Activated CD8-positive, alpha-beta memory T cell treated with anti-CD3 and anti-CD28 coated beads, Interleukin-2, amount 50 U/mL, for 1 hour (primary cell): Measurements from ENCODE around the gene BORCS5.

Source experiments
- DNase-seq: peaks from one replicate; pipeline ENCODE4 v3.0.0-alpha.2; 2020; ENCODE audit errors: extremely low read depth

BORCS5 gene

GRCh38 chr12:12433203-12433731 is 76.4 kb downstream of the BORCS5 start:
- DNase-seq, result no peak

DNA sequence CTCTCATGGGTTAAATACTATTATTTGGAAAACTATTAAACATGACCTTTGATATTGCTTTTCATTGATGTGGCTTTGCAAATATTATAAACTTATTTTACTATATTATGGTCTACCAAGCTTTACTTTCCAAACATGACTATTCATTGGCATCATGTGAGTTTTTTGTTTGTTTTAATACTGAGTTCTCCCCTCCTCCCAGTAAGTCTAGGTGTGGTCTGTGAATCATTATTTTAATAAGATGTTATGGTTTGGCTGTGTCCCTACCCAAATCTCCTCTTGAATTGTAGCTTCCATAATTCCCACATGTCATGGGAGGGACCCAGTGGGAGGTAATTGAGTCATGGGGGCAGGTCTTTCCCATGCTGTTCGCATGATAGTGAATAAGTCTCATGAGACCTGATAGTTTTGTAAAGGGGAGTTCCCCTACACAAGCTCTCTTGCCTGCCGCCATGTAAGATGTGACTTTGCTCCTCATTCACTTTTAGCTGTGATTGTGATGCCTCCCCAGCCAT is 80.0 kb downstream of the BORCS5 start:
- DNase-seq, result no peak

DNA sequence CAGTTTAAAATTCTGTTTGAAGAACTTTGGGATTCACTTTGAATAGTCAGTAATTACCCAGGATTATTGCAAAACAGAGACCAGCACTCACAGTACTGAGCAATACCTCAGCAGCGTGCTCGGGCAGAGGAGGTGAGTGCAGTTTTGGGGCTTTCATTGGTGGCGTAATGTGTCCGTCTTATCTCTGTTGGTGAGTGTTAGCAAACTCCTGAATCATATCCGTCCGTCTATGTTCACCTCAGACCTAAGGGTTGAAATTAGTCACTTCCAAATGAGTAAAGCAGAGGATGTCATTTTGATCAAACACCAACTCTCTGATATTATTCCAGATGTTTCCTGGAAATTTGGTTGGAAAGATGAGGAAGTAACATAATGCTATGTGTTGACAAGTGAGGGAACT is 82.8 kb downstream of the BORCS5 start:
- peak; percentile 13 for DNase-seq

- DNase-seq, result no peak
Measured at GRCh38 chr12:12440784-12441428, 84.0 kb downstream of the BORCS5 start.

DNA sequence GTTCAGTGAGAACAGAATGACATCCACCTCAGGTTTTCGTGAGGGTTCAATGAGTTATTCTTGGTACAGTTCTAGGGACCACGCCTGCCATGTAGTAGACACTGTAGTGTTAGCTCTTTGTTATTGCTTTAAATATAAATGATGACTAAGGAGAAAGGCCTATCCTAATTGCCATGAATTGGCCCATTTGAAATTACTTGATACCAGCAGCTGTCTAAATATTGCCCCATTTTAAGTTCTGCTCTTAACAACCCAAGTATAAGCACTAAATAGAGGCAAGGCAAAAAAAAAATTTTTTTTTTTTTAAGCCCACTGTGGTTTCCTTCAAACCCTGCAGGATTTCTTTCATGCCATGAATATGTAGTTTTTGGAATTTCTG is 84.5 kb downstream of the BORCS5 start:
- DNase-seq, result no peak

GRCh38 chr12:12441843-12442461 is 85.1 kb downstream of the BORCS5 start:
- peak; percentile 43 for DNase-seq

DNA sequence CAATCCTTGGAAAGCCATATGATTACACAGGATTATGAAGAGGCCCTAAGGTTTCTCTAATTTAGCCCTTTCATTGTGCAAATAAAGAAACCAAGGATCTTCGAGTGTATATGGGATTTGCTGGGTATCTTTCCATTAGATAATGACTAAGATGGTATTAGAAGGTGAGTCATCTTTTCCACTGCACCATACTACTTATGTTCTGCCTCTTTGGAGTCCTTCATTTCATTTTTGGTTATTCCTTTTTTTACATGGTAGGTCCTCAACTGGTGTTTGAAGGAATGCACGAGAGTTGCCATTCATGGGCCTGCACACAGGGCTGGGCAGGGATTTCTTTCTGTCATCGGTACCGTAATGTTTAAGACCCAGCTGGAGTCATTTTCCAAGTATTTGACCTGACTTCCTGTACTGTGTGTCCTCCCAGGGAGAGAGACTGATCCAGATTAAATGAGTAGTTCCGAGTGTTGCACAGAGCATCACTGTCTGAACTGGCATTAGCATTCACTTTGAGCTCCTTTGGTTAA is 85.7 kb downstream of the BORCS5 start:
- no peak for DNase-seq

GRCh38 chr12:12443431-12443878 is 86.6 kb downstream of the BORCS5 start:
- no peak for DNase-seq

DNA sequence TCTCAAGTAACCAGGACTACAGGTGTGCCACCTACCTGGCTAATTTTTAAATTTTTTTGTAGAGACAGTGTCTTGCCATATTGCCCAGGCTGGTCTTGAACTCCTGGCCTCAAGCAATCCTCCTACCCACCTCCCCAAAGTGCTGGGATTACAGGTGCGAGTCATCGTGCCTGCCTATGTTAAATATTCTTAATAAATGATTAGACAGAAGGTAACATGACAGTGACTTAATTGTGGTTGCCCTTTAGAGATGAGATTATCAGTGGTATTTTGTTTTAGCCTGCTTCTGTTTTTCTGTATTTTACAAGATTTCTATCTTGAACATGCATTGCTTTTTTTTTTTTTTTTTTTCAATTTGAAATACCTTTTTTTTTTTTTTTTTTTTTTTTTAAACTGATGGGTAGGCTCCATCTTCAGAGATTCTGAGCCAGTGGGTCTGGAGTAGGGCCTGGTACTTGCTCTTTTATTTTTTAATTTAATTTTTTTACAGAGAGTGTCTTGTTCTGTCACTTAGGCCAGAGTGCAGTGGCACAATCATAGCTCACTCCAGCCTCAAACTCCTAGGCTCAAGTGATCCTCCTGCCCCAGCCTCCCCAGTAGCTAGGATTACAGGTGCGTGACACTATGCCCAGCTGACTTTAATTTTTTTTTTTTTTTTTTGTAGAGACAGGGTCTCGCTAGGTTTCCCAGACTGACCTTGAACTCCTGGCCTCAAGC is 88.4 kb downstream of the BORCS5 start:
- no peak for DNase-seq

DNA sequence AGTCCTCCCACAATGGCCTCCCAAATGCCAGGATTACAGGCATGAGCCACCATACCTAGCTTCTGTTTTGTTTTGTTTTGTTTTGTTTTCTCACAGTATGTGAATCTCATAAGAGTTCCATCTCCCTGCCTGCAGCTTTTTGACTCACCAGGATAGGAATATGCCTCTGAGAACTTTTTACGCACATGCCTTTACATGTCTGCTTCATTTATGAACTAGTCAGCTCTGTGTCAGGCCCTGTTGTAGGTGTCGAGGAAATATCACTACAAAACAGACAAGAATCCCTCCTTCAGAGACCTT is 89.0 kb downstream of the BORCS5 start:
- DNase-seq, result no peak

DNA sequence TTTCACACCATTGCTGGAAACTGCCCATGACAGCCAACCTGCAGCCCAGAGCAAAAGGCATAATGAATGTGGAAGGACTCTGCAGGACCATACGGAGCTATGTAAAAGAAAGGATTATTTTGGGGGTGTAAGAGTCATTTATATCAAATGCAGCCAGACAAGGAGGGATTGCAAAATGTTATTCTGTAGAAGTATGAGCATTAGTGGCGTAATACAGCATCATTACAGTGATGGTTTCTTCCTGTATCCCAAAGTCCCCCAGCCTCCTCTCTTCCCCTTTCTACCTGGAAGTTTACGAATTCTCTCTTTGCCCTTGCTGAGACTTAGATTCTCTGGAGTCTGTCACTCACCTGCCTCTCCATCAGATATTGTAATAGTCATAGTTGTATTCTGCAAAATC is 89.9 kb downstream of the BORCS5 start:
- no peak for DNase-seq

GRCh38 chr12:12447236-12447635 is 90.4 kb downstream of the BORCS5 start:
- no peak for DNase-seq

GRCh38 chr12:12447837-12448236 is 91.0 kb downstream of the BORCS5 start:
- no peak for DNase-seq

DNA sequence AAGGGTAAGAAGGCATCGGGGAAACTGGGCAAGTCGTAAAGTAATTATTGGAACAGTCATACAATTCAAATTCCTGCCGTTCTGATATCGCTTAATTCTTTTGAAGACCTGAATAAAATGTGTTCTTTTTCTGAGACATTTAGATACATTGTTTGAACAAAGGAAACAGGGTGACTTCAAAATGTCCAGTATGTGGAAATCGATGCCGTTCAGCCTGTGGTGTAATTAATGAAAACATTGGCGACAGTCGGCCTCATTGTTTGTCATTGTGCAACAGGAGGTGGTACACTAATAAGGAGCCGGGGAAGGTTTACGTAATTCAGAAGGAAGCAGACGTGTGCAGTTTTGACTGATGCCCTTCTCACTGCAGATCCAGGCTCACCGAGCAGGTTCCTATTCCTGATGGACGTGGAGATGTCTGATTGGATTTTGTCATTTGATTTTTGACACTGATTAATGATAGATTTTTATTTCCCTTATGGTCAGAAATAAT is 92.7 kb downstream of the BORCS5 start:
- no peak for DNase-seq

DNA sequence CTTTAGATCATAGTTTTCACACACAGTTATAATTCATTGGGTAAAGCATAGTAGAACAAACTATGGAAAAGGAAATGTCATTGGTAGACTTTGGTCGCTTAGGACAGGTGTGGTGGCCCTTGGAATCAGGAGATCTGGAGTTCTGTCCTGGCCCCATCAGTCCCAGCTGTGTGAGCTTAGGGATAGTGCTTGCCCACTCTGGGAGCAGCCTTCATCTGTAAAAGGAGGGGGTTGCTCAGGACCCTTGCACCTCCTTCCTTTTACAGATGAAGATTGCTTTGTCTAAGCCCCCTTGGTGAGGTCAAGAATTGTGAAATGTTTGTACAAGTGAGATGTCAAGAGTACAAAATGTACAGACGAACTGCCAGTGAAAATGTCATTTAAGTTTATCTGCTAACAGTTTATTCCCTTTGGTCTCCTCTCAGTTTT is 93.2 kb downstream of the BORCS5 start:
- no peak for DNase-seq

- no peak for DNase-seq
Measured at GRCh38 chr12:12451098-12451497, 94.2 kb downstream of the BORCS5 start.

DNA sequence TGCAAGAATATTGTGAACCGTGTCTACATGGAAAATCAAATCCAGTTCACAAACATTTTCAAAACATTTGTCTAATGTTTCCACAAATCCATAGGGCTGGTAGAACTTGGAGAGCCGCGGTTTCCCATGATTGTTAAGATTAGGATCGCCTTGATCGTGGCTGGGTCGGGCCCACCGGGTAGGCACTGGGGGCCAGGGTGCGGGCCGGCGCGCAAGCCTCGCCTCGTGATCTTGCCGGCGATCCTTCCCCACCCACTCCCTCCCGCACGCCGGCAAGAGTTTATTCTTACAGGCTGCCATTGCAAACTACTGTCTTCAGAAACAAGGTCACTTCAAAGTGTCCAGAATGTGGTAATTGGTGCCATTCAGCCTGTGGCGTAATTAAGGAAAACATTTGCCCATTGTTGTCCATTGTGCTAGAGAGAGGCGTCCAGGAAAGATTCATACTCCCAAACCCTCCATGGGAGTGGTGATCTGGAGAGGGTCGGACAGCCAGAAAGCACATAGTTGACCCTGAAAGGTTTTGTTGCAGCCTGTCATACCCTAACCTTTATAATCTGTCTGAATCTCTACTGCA is 95.5 kb downstream of the BORCS5 start:
- DNase-seq, result no peak

DNA sequence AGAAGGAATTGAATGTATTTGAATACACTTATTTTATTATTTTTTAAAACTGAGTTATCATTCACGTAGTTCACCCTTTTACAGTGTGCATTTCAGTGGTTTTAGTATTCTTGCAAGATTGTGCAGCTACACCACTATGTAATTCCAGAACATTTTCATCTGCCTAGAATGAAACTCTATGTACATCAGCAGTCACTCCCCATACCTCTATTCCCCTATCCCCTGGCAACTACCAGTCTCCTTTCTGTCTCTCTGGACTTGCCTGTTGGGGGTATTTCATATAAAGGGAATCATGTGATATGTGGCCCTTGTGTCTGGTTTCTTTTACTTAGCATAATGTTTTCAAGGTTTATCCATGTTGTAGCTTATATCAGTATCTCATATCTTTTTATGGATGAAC is 96.8 kb downstream of the BORCS5 start:
- DNase-seq, result no peak

DNA sequence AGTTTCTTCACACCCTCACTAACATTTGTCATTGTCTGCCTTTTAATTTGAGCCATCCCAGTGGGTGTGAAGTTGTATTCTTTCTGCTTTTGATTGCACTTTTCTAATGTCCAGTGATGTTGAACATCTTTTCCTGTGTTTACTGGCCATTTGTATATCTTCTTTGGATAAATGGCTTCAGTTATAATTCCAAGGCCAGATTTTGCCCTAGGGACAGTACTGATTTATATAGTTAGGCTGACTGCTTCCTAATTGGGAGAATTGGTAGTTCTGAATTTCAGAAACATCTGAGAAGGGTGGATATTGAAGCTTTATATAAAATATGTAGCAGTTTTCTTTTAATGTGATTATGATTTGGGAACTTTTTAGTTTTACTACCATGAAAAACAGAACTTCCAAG is 97.4 kb downstream of the BORCS5 start:
- DNase-seq, result no peak

DNA sequence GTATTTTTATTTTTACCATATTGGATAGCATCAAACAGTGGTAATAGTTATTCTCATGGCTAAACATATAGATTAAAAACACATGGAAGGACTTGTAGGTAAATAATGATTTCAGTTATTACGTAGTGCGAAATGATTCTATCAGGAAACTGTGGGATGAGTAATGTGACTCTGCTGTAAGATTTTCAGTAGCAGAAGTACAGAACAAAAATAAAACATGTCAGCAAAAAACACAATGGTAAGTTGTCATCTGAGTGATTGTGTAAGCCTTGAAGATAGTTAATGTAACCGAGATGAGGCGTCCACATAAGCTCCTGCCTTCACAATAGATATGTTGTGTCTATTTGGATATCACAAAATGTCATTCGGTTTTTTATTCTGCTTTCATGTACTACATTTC is 99.8 kb downstream of the BORCS5 start:
- no peak for DNase-seq

GRCh38 chr12:12460935-12461922 is 104.4 kb downstream of the BORCS5 start:
- no peak for DNase-seq
